Spinal cord (tissue), 10 donors: ENCODE data around the gene AFG3L2. TPM values are rescaled to one million over a fixed set of nuclear protein-coding genes. Genes with fewer than 3 reads are reported as not detected.

ENCODE experiments used
- DNase-seq, 6 donors: peaks; one replicate each; pipeline versions ENCODE4 v3.0.0 to v3.0.0-alpha.2; 2013 to 2015; ENCODE audit warnings: low spot score in 6 of 6, low read depth in 4 of 6
- H3K27ac ChIP-seq: one replicate; pipeline ENCODE4 v1.5.1; 2013; ENCODE audit warnings: low read depth, low read length, control low read depth
- H3K27me3 ChIP-seq: one replicate; pipeline ENCODE4 v1.6.1; 2013; ENCODE audit warnings: low read length; ENCODE audit not compliant: control insufficient read depth, insufficient read depth
- H3K36me3 ChIP-seq: one replicate; pipeline ENCODE4 v1.6.1; 2013; ENCODE audit warnings: low read length; ENCODE audit not compliant: control insufficient read depth, insufficient read depth
- H3K4me1 ChIP-seq: one replicate; pipeline ENCODE4 v1.6.1; 2013; ENCODE audit warnings: low read length; ENCODE audit not compliant: control insufficient read depth, insufficient read depth
- H3K4me3 ChIP-seq: one replicate; pipeline ENCODE4 v1.5.1; 2013; ENCODE audit warnings: low read depth, low read length, control low read depth
- H3K9me3 ChIP-seq: one replicate; pipeline ENCODE4 v1.6.1; 2013; ENCODE audit warnings: low read length; ENCODE audit not compliant: control insufficient read depth, insufficient read depth
- WGBS: methylation state at CpG from one replicate; pipeline ENCODE4 v1.1.5; 2013; ENCODE audit warnings: missing lambda C conversion rate; ENCODE audit not compliant: insufficient coverage; 5-methylcytosine and 5-hydroxymethylcytosine counted together
- polyA plus RNA-seq, 2 donors: library from polyadenylated mRNA; unstranded; fragments of 120-200 nt; gene quantifications; one replicate each; pipeline ENCODE4 v1.2.1, GENCODE V29; 2013; ENCODE audit not compliant: insufficient read length in 2 of 2
- total RNA-seq, 2 donors: library from RNA; depleted of rRNA in 1 of 2; stranded (reverse); fragments of 120-200 nt in 1 of 2; fragments of >200 nt in 1 of 2; gene quantifications; one replicate each; pipeline versions ENCODE4 v1.2.3 to v1.2.4, GENCODE V29; 2013 to 2014
- donor health status: healthy.

The AFG3L2 gene
- total and polyA plus RNA-seq, 4 donors = 44.7 to 55.8 (median 50.0) TPM

GRCh38 chr18:12290086-12290485 lies 86.9 kb downstream of the AFG3L2 start:
- 50% methylated on average over 1 of the region's 2 CpGs for WGBS

GRCh38 chr18:12288403-12288755 lies 88.6 kb downstream of the AFG3L2 start:
- Histone ChIP-seq H3K27ac (no peak overlapping the region), H3K27me3 (peaks cover 35% of the 10 kb centered on the region), H3K36me3 (no peaks in the 10 kb centered on the region), H3K4me1 (peaks cover 20% of the 10 kb centered on the region), H3K9me3 (no peaks in the 10 kb centered on the region), H3K4me3 (peak overlapping the region; percentile 44)
- 9% methylated on average over 4 of the region's 10 CpGs for WGBS
- DNase-seq = no peak

More at GRCh38 chr18:12290086-12290485, 86.9 kb downstream of the AFG3L2 start:
- H3K27me3 ChIP-seq = peaks cover 35% of the 10 kb centered on the region
- H3K4me3 ChIP-seq = no peak overlapping the region
- H3K4me1 ChIP-seq = peaks cover 20% of the 10 kb centered on the region
- H3K9me3 ChIP-seq = no peaks in the 10 kb centered on the region
- no peaks in the 10 kb centered on the region for H3K36me3 ChIP-seq
- no peak for DNase-seq
- no peak overlapping the region for H3K27ac ChIP-seq

DNA sequence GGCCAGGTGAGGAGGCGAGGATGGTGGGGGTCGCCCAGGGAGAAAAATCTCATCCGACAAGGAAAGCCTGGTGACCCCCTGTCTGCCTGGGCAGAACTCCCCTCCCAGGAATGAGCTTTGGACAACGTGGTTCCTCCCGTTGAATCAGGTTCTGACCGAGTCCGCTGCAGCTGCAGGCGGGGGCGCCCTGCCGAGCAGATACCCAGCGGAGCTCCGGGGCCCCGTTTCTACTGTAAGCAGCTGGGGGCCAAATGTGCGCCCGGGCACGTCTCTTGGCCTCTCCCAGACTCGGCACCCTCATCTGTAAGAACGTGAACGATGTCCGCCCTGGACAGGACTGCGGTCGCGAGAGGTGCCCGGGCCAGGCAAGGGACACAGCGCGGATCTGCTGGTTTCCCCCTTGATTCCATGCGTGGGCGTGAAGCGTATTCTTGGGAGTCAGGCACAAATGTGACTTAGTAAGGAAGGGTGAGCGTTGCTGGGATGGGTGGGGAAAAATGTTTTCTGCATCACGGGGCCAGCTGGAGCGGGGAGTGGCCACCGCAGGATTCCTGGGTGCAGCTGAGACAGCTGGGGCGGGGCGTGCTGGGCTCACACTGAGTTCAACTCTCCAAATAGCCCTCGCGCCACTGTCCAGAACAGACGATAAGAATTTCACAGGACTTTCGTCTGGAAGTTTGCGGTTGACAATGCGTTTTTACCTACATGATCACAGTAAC lies 89.2 kb downstream of the AFG3L2 start:
- Histone ChIP-seq H3K4me3 (peak overlapping the region; percentile 44), H3K36me3 (no peaks in the 10 kb centered on the region), H3K27ac (no peak overlapping the region), H3K4me1 (peaks cover 20% of the 10 kb centered on the region), H3K9me3 (no peaks in the 10 kb centered on the region), H3K27me3 (peaks cover 35% of the 10 kb centered on the region)
- WGBS = under 1% methylated on average over 41 of the region's 41 CpGs
- peak in 2 of 6 donors; percentile 32 to 60 for DNase-seq

DNA sequence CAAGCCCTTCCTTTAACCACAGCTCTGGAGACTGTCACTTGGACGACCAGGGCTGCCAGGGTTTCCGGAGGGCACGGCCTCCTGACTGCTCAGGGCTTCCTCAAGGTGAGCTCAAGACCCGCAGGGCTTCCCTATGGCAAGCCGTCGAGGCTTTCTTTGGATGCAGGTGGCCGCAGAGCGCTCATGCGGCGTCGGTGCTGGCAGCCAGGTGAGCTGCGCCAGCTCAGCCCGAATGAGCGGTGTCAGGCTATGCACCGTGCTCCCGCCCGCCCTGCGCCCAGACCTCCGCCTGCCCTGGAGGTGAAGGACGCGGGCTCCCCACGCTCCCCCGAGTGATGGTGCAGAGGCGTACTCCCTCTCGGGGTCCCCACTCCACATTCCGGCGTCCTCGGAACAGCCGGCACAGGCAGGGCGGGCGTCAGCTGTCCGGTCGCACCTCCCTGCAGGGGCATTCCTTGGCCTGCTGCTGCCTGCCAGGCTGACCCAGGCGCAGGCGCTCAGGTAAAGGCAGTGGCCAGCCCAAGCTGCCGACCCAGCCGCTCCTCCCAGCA lies 89.8 kb downstream of the AFG3L2 start:
- no peak overlapping the region for H3K27ac ChIP-seq
- no peaks in the 10 kb centered on the region for H3K9me3 ChIP-seq
- H3K36me3 ChIP-seq = no peaks in the 10 kb centered on the region
- H3K27me3 ChIP-seq = peaks cover 35% of the 10 kb centered on the region
- 12% methylated on average over 37 of the region's 37 CpGs for WGBS
- peaks cover 20% of the 10 kb centered on the region for H3K4me1 ChIP-seq
- H3K4me3 ChIP-seq = no peak overlapping the region
- no peak for DNase-seq

DNA sequence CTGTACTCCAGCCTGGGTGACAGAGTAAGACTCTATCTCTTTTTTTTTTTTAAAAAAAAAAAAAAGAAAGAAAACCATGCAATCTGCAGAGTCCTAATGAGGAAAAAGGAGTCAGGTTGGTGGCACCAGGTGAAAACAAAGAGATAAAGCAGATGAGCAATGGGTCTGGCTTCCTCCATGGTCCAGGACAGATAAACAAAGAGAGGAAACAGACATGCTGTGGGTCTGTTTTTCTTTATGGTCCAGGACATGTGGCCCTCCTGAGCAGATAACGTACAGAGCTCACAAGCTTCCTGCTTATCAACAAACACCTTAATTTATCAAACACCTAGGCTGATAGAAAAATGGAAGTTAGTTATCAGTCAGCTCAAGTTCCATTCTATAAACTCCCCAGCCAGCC lies 93.4 kb downstream of the AFG3L2 start:
- Histone ChIP-seq H3K9me3 (no peaks in the 10 kb centered on the region), H3K27ac (no peak overlapping the region), H3K27me3 (peaks cover 20% of the 10 kb centered on the region), H3K36me3 (no peaks in the 10 kb centered on the region), H3K4me1 (peaks cover 29% of the 10 kb centered on the region), H3K4me3 (no peak overlapping the region)
- DNase-seq = no peak
- whole genome bisulfite sequencing = no CpG with 5 or more reads among the region's 1 CpG

GRCh38 chr18:12283256-12283655 lies 93.8 kb downstream of the AFG3L2 start:
- Histone ChIP-seq H3K9me3 (no peaks in the 10 kb centered on the region), H3K4me3 (no peak overlapping the region), H3K27me3 (peaks cover 16% of the 10 kb centered on the region), H3K4me1 (peaks cover 29% of the 10 kb centered on the region), H3K27ac (no peak overlapping the region), H3K36me3 (no peaks in the 10 kb centered on the region)
- no peak for DNase-seq
- WGBS = 83% methylated on average over 1 of the region's 6 CpGs

- Histone ChIP-seq H3K27ac (no peak overlapping the region), H3K9me3 (no peaks in the 10 kb centered on the region), H3K27me3 (peaks cover 9% of the 10 kb centered on the region), H3K36me3 (no peaks in the 10 kb centered on the region), H3K4me3 (no peak overlapping the region), H3K4me1 (peaks cover 27% of the 10 kb centered on the region)
- 84% methylated on average over 8 of the region's 9 CpGs for WGBS
- no peak for DNase-seq
Measured at GRCh38 chr18:12282442-12283039, 94.5 kb downstream of the AFG3L2 start.

DNA sequence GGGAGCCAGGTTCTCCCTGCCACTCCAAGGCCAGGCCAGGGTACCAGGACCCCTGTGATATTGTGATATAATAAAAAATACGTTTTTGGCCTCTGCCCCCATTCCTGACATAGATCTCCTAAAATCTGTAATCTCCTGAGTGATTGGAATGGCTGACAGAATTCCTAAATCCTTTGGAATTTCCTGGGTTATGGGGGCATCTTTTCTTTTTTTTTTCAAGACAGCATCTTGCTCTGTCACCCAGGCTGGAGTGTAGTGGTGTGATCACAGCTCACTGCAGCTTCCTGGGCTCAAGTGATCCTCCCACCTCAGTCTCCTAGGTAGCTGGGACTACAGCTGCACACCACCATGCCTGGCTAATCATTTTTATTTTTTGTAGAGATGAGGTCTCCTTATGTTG lies 95.2 kb downstream of the AFG3L2 start:
- Histone ChIP-seq H3K36me3 (no peaks in the 10 kb centered on the region), H3K4me1 (peaks cover 28% of the 10 kb centered on the region), H3K27ac (no peak overlapping the region), H3K27me3 (peaks cover 2% of the 10 kb centered on the region), H3K4me3 (no peak overlapping the region), H3K9me3 (no peaks in the 10 kb centered on the region)
- no CpG with 5 or more reads among the region's 1 CpG for WGBS
- DNase-seq = no peak

DNA sequence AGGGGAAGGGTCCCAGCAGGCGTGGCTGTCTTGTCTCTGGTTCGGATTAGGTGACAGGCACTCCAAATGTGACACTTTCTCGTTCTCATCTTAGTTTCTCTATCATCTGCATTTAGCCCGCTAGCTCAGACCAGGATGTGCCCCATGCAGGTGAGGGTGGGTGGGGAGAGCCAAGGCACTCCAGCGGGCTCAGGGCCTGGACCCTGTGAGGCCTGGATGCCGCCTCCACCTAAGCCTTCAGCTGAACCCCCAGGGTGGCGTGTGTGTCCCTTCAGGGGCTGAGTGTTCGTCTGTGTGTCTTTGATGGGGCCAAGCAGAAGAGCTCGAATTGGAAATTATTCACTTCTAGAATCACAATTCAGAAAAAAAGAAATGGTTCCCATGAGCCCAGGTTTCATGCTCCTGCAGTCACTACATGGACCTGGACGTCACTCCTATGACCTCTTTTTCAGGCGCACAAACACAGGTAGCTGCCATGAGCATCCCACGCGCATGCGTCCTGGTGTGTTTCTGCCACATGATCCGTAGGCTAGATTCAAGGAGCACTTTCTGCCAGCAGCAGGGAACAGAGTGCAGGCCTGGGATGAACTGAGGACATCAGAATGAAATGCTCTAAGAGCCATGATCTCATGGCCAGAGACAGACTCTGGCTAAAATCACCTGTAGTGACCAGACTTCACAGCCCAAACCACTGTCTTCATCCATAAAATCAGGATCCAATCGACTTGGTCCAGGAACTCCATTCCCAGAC lies 97.1 kb downstream of the AFG3L2 start:
- WGBS = 90% methylated on average over 13 of the region's 16 CpGs
- no peak for DNase-seq
- H3K36me3 ChIP-seq = no peaks in the 10 kb centered on the region
- peak overlapping the region; percentile 94 for H3K27ac ChIP-seq
- H3K27me3 ChIP-seq = no peaks in the 10 kb centered on the region
- H3K4me3 ChIP-seq = no peak overlapping the region
- H3K9me3 ChIP-seq = no peaks in the 10 kb centered on the region
- peaks cover 30% of the 10 kb centered on the region for H3K4me1 ChIP-seq
